ENCODE measurements around the gene SAMD9L. TPM values are rescaled to one million over a fixed set of nuclear protein-coding genes. Genes with fewer than 3 reads are reported as not detected.

The SAMD9L gene
- total and polyA plus RNA-seq, 7 donors = 0.76 to 3.6 (median 1.9) TPM

DNA sequence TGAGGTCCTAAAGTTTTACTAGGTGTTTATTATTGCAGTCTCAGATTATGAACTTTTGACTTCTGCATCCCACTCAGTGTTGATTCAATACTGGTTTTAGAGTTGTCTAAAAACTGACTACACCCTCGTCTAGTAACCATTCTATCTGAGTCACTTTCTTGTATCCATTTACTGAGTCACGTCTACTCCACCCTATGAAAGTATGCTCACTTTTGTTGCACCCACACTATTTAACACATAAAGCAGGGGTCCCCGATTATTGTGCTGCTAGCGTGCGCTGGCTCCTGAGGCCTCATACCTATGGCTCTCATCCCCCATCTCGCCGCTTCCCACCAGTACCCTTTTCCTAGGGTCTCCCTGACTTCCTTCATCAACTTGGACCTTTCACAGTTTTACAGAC lies 32.4 kb downstream of the SAMD9L start:
- H3K27me3 ChIP-seq (ENCODE audit: insufficient read depth in 3 of 3, low read length in 2 of 3) = no peaks in the 10 kb centered on the region
- no peak overlapping the region for H3K27ac ChIP-seq
- peaks cover 3% of the 10 kb centered on the region for H3K9me3 ChIP-seq
- WGBS, 3 donors = 84 to 91% (median 87%) methylated on average over 7 of the region's 7 CpGs
- H3K4me1 ChIP-seq = no peaks in the 10 kb centered on the region
- no peak overlapping the region for H3K4me3 ChIP-seq
- no peak for ATAC-seq
- no peaks in the 10 kb centered on the region for H3K36me3 ChIP-seq (ENCODE audit: insufficient read depth in 1 of 2, low read depth in 1 of 2)
- intact Hi-C loops (cut with DNase I) = no loop called here
- DNase-seq = no peak
- TF ChIP-seq, protein P1, sequence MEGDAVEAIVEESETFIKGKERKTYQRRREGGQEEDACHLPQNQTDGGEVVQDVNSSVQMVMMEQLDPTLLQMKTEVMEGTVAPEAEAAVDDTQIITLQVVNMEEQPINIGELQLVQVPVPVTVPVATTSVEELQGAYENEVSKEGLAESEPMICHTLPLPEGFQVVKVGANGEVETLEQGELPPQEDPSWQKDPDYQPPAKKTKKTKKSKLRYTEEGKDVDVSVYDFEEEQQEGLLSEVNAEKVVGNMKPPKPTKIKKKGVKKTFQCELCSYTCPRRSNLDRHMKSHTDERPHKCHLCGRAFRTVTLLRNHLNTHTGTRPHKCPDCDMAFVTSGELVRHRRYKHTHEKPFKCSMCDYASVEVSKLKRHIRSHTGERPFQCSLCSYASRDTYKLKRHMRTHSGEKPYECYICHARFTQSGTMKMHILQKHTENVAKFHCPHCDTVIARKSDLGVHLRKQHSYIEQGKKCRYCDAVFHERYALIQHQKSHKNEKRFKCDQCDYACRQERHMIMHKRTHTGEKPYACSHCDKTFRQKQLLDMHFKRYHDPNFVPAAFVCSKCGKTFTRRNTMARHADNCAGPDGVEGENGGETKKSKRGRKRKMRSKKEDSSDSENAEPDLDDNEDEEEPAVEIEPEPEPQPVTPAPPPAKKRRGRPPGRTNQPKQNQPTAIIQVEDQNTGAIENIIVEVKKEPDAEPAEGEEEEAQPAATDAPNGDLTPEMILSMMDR (IDR thresholded peaks at IDR 0.05) = no peak

GRCh38 chr7:93108003-93108402 lies 40.2 kb downstream of the SAMD9L start:
- peaks cover 4 to 9% of the 10 kb centered on the region in 2 donors for H3K36me3 ChIP-seq (ENCODE audit: insufficient read depth in 1 of 2, low read depth in 1 of 2)
- no peak for DNase-seq
- no peak overlapping the region for H3K4me3 ChIP-seq
- no peak overlapping the region for H3K27ac ChIP-seq
- 92 to 97% (median 96%) methylated on average over 13 of the region's 13 CpGs for WGBS, 3 donors
- no peaks in the 10 kb centered on the region for H3K4me1 ChIP-seq
- intact Hi-C loops (cut with DNase I) = no loop called here
- ATAC-seq = no peak
- TF ChIP-seq, protein P1 (IDR thresholded peaks at IDR 0.05) = no peak
- peaks cover 34% of the 10 kb centered on the region for H3K9me3 ChIP-seq
- H3K27me3 ChIP-seq (ENCODE audit: insufficient read depth in 3 of 3, low read length in 2 of 3) = no peaks in the 10 kb centered on the region

DNA sequence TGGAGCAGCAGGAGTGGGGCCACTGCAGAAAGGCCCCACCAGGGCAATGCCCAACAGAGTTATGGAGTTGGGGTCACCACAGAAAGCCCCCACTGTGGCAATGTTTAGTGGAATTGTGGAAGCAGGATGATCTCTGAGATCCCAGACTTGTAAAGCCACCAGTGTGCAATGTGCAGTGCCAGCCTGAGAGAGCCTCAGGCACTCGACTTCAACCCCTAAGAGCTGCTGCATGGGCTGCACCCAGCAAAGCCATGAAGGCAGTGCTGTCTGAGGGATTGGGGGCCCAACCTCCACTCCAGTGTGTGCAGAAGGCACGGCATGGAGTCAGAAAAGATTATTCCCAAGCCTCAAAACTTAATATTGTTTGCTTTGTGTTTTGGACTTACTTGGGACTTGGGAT lies 50.8 kb downstream of the SAMD9L start:
- Histone ChIP-seq H3K9me3 (peaks cover 11% of the 10 kb centered on the region), H3K4me3 (no peak overlapping the region), H3K36me3 (ENCODE audit: insufficient read depth in 1 of 2, low read depth in 1 of 2) (no peaks in the 10 kb centered on the region), H3K4me1 (no peaks in the 10 kb centered on the region), H3K27me3 (ENCODE audit: insufficient read depth in 3 of 3, low read length in 2 of 3) (no peaks in the 10 kb centered on the region), H3K27ac (no peak overlapping the region)
- WGBS, 3 donors = 64 to 69% (median 67%) methylated on average over 2 of the region's 2 CpGs
- TF ChIP-seq, protein P1 (IDR thresholded peaks at IDR 0.05) = no peak
- intact Hi-C loops (cut with DNase I) = no loop called here
- ATAC-seq (no peak), DNase-seq (no peak)

DNA sequence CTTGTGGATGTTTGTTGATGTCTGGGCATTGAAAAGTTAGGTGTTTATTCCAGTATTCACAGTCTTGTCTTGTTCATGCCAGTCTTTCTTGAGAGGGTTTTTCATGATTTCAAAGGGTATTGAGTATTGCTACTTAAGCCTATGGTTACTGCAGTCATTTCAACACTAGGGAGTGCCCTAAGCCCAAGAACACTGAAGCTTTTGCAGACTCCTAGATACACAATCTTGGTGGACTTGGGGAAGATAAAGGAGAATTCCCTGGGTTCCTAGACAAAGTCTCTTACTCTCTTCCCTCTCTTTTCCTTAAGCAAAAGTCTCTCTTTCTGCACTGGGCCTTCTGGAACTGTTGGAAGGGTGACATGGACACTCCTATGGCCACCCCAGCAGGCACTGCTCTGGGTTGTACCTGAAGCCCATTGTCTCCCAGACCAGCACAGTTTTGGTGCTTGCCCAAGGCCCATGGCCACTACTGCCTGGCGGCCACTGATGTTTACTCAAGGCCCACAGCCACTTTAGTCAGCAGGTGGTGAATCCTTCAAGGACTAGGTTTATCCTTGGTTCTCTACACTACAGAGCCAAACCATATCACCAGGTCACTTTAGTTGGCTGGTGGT lies 55.3 kb downstream of the SAMD9L start:
- WGBS, 3 donors = 39 to 91% (median 90%) methylated on average over 1 of the region's 1 CpG
- TF ChIP-seq, protein P1 (IDR thresholded peaks at IDR 0.05) = no peak
- no peak for DNase-seq
- Histone ChIP-seq H3K9me3 (peaks cover 6% of the 10 kb centered on the region), H3K27ac (no peak overlapping the region), H3K4me1 (no peaks in the 10 kb centered on the region), H3K36me3 (ENCODE audit: insufficient read depth in 1 of 2, low read depth in 1 of 2) (no peaks in the 10 kb centered on the region), H3K27me3 (ENCODE audit: insufficient read depth in 3 of 3, low read length in 2 of 3) (no peaks in the 10 kb centered on the region), H3K4me3 (no peak overlapping the region)
- no peak for ATAC-seq
- intact Hi-C loops (cut with DNase I) = no loop called here

Other genes starting within 250 kb of the SAMD9L start
- gene SAMD9, start 30.4 kb downstream of the SAMD9L start, total RNA-seq = 1 to 10 TPM in 3 of 4 donors, under 1 TPM in 1; 0.84 to 2.3 (median 1.7) TPM
- under 1 TPM; 0.53 to 0.93 (median 0.59) TPM for gene SAMD9, start 30.4 kb downstream of the SAMD9L start, polyA plus RNA-seq
- not detected for gene HEPACAM2, start 78.1 kb upstream of the SAMD9L start, total RNA-seq
- under 1 TPM in 1 of 3 donors, not detected in 2; 0.01 TPM for gene HEPACAM2, start 78.1 kb upstream of the SAMD9L start, polyA plus RNA-seq
- 10 to 100 TPM; 15.9 to 22.4 (median 17.8) TPM for gene VPS50, start 84.0 kb upstream of the SAMD9L start, total RNA-seq
- 10 to 100 TPM in 1 of 3 donors, 1 to 10 TPM in 2; 6.2 to 18.2 (median 8.0) TPM for gene VPS50, start 84.0 kb upstream of the SAMD9L start, polyA plus RNA-seq